Spinal cord (tissue), 10 donors: ENCODE results near the gene H3-3A. TPM values are rescaled to one million over a fixed set of nuclear protein-coding genes. Genes with fewer than 3 reads are reported as not detected.

ENCODE experiments used
- DNase-seq, 6 donors: peaks; one replicate each; pipeline versions ENCODE4 v3.0.0 to v3.0.0-alpha.2; 2013 to 2015; ENCODE audit warnings: low spot score in 6 of 6, low read depth in 4 of 6
- H3K27ac ChIP-seq: one replicate; pipeline ENCODE4 v1.5.1; 2013; ENCODE audit warnings: low read depth, low read length, control low read depth
- H3K27me3 ChIP-seq: one replicate; pipeline ENCODE4 v1.6.1; 2013; ENCODE audit warnings: low read length; ENCODE audit not compliant: control insufficient read depth, insufficient read depth
- H3K36me3 ChIP-seq: one replicate; pipeline ENCODE4 v1.6.1; 2013; ENCODE audit warnings: low read length; ENCODE audit not compliant: control insufficient read depth, insufficient read depth
- H3K4me1 ChIP-seq: one replicate; pipeline ENCODE4 v1.6.1; 2013; ENCODE audit warnings: low read length; ENCODE audit not compliant: control insufficient read depth, insufficient read depth
- H3K4me3 ChIP-seq: one replicate; pipeline ENCODE4 v1.5.1; 2013; ENCODE audit warnings: low read depth, low read length, control low read depth
- H3K9me3 ChIP-seq: one replicate; pipeline ENCODE4 v1.6.1; 2013; ENCODE audit warnings: low read length; ENCODE audit not compliant: control insufficient read depth, insufficient read depth
- WGBS: methylation state at CpG from one replicate; pipeline ENCODE4 v1.1.5; 2013; ENCODE audit warnings: missing lambda C conversion rate; ENCODE audit not compliant: insufficient coverage; 5-methylcytosine and 5-hydroxymethylcytosine counted together
- polyA plus RNA-seq, 2 donors: library from polyadenylated mRNA; unstranded; fragments of 120-200 nt; gene quantifications; one replicate each; pipeline ENCODE4 v1.2.1, GENCODE V29; 2013; ENCODE audit not compliant: insufficient read length in 2 of 2
- total RNA-seq, 2 donors: library from RNA; depleted of rRNA in 1 of 2; stranded (reverse); fragments of 120-200 nt in 1 of 2; fragments of >200 nt in 1 of 2; gene quantifications; one replicate each; pipeline versions ENCODE4 v1.2.3 to v1.2.4, GENCODE V29; 2013 to 2014
- donor health status: healthy.

The H3-3A gene
- total and polyA plus RNA-seq, 4 donors: 314 to 959 (median 638) TPM

DNA sequence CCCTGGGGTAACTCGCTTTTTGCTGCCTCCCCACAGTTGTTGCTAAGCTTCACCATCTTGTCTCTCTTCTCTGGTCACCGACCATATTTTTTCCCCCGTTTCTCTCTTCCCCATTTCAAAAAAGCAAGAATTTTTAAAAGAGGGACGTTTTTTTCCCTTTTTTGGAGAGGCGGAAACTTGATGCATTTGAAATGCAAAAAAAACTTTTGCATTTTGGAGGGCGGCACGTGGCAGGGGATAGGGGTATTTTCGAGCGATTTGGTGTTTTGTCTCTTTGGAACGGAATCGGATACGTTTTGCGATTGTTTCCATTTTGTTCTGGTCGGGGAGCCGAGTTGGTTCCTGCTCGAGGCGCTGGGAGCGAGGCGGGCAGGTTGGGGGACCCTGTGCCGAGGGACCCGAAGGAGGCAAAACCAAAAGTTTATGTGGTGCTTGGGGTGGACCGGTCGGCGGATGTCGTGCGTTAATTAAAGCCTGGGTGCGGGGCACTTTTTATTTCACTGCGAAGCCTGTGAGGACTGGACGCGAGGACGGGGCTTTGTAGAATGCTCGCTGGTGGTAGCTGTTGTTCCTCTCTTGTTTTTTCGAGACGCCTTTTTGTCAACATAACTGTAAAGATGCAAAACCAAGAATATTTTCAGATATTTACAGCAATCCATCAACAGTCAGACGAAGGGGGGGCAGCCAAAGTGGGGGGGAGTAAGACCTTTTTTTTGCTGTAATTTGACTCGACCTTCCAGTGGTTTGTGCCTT lies 884 bp downstream of the H3-3A start:
- WGBS: 0% methylated on average over 20 of the region's 36 CpGs
- Histone ChIP-seq H3K36me3 (peaks cover 9% of the 10 kb centered on the region), H3K27me3 (no peaks in the 10 kb centered on the region), H3K9me3 (no peaks in the 10 kb centered on the region), H3K27ac (peak overlapping the region; percentile 100), H3K4me1 (peaks cover 5% of the 10 kb centered on the region), H3K4me3 (peak overlapping the region; percentile 97)
- peak in 3 of 6 donors; percentile 49 to 79 (median 74) for DNase-seq

- H3K4me1 ChIP-seq: peaks cover 5% of the 10 kb centered on the region
- no peaks in the 10 kb centered on the region for H3K9me3 ChIP-seq
- no peaks in the 10 kb centered on the region for H3K27me3 ChIP-seq
- WGBS: no CpG with 5 or more reads among the region's 17 CpGs
- peak overlapping the region; percentile 97 for H3K4me3 ChIP-seq
- peaks cover 8% of the 10 kb centered on the region for H3K36me3 ChIP-seq
- peak in 2 of 6 donors; percentile 23 to 32 for DNase-seq
- H3K27ac ChIP-seq: peak overlapping the region; percentile 100
These were observed 1.7 kb downstream of the H3-3A start for GRCh38 chr1:226063977-226064815.

DNA sequence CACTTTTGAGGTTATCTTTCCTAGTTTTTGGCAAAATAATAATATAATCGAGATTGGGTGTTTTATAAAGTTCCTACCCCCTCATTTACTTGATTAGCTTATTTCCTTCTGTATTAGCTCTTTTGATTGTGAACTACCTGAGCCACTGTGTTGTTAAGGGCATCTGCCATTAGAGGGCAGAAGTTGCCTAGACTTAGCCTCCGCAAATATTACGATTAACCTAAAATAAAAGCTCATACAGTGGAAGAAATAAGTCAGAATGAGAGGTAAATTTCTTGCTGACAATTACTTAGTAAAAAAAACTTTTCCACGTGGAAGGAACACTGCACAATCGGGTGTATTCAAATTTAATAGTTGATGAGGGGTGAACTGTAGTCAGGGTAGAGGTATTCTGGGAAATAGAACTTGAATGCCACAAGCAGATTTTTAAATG lies 2.3 kb downstream of the H3-3A start:
- Histone ChIP-seq H3K4me1 (peaks cover 5% of the 10 kb centered on the region), H3K4me3 (peak overlapping the region; percentile 97), H3K27ac (peak overlapping the region; percentile 100), H3K36me3 (peaks cover 14% of the 10 kb centered on the region), H3K27me3 (no peaks in the 10 kb centered on the region), H3K9me3 (no peaks in the 10 kb centered on the region)
- DNase-seq: peak in 2 of 6 donors; percentile 75 to 91
- WGBS: 0% methylated on average over 1 of the region's 5 CpGs

GRCh38 chr1:226066415-226067078 lies 4.0 kb downstream of the H3-3A start:
- H3K36me3 ChIP-seq: peaks cover 14% of the 10 kb centered on the region
- H3K4me1 ChIP-seq: peaks cover 4% of the 10 kb centered on the region
- WGBS: no CpG with 5 or more reads among the region's 4 CpGs
- no peak overlapping the region for H3K27ac ChIP-seq
- no peak overlapping the region for H3K4me3 ChIP-seq
- H3K27me3 ChIP-seq: no peaks in the 10 kb centered on the region
- peak in 2 of 6 donors; percentile 28 to 76 for DNase-seq
- no peaks in the 10 kb centered on the region for H3K9me3 ChIP-seq

GRCh38 chr1:226069811-226070489 lies 7.4 kb downstream of the H3-3A start:
- Histone ChIP-seq H3K9me3 (no peaks in the 10 kb centered on the region), H3K27ac (no peak overlapping the region), H3K4me1 (peaks cover 2% of the 10 kb centered on the region), H3K36me3 (peaks cover 21% of the 10 kb centered on the region), H3K4me3 (no peak overlapping the region), H3K27me3 (no peaks in the 10 kb centered on the region)
- DNase-seq: no peak
- 96% methylated on average over 11 of the region's 13 CpGs for WGBS

DNA sequence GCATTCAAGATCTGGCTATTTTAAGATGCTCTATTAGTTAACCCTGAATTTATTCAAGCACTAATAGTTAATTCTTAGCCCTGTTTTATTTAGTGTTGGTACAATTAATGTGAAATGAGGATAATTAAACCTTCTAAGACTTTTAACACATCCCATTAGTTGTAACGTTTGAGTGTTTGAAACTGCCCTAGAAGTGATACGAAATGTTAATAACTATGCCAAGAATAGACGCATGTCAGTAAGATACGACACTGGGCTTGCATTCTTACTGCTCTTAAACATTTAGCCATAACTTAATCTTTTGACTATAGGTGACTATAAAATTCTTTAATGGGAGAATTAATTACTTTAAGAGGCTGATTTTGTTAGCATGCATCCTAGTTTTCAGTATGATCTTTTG lies 9.8 kb downstream of the H3-3A start:
- DNase-seq: no peak
- Histone ChIP-seq H3K4me1 (no peaks in the 10 kb centered on the region), H3K9me3 (no peaks in the 10 kb centered on the region), H3K27ac (no peak overlapping the region), H3K4me3 (no peak overlapping the region), H3K27me3 (no peaks in the 10 kb centered on the region), H3K36me3 (peaks cover 24% of the 10 kb centered on the region)
- no CpG with 5 or more reads among the region's 4 CpGs for WGBS

GRCh38 chr1:226073184-226073950 lies 10.9 kb downstream of the H3-3A start:
- H3K27me3 ChIP-seq: no peaks in the 10 kb centered on the region
- no peaks in the 10 kb centered on the region for H3K9me3 ChIP-seq
- no peak overlapping the region for H3K27ac ChIP-seq
- no peak for DNase-seq
- H3K4me3 ChIP-seq: no peak overlapping the region
- 50% methylated on average over 2 of the region's 6 CpGs for WGBS
- peaks cover 20% of the 10 kb centered on the region for H3K36me3 ChIP-seq
- H3K4me1 ChIP-seq: no peaks in the 10 kb centered on the region

DNA sequence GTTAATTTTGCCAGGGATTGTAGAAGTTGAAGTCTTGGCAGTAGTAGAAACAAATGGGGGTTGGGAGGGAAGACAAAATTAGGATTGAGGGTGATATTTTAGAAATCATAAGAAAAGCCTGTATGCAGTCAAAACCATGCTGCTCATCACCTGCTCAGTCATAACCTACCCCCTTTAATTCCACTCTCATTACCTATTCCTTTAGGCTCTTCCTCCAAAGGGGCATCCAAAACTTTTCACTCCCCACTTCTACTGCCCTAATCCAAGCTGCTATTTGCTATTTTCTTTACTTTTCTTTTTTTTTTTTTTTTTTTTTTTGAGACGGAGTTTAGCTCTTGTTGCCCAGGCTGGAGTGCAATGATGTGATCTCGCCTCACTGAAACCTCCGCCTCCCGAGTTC lies 11.5 kb downstream of the H3-3A start:
- WGBS: 93% methylated on average over 3 of the region's 4 CpGs
- no peak for DNase-seq
- no peaks in the 10 kb centered on the region for H3K9me3 ChIP-seq
- H3K4me3 ChIP-seq: no peak overlapping the region
- no peaks in the 10 kb centered on the region for H3K27me3 ChIP-seq
- peaks cover 19% of the 10 kb centered on the region for H3K36me3 ChIP-seq
- no peaks in the 10 kb centered on the region for H3K4me1 ChIP-seq
- no peak overlapping the region for H3K27ac ChIP-seq
